ENCODE measurements around the gene PGR. TPM values are rescaled to one million over a fixed set of nuclear protein-coding genes. Genes with fewer than 3 reads are reported as not detected.

PGR gene
- polyA plus RNA-seq, 1 donor (not counting 4 experiments of a cell fraction or from before 2014, with no cell fraction given), result not detected

DNA sequence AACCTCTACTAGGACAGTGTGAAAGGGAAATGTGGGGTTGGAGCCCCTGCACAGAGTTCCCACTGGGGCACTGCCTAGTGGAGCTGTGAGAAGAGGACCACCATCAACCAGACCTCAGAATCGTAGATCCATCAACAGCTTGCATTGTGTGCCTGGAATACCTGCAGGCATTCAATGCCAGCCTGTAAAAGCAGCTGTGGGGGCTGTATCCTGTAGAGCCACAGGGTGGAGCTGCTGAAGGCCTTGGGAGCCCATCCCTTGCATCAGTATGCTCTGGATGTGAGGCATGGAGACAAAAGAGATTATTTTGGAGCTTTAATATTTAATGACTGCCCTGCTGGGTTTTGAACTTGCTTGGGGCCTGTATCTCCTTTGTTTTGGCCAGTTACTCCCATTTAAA lies 46.3 kb downstream of the PGR start:
- H3K9me1 ChIP-seq (ENCODE audit: control insufficient read depth, extremely low read depth, insufficient read depth, low read length), result no peaks in the 10 kb centered on the region
- no peak overlapping the region for H3K27ac ChIP-seq (ENCODE audit: control insufficient read depth, insufficient read depth, low read length)
- H3K4me1 ChIP-seq (ENCODE audit: control insufficient read depth, extremely low read depth, insufficient read depth, low read length), result no peaks in the 10 kb centered on the region
- no peak overlapping the region for H3K9ac ChIP-seq (ENCODE audit: control insufficient read depth, extremely low read depth, insufficient read depth, low read length)
- no peaks in the 10 kb centered on the region for H3K36me3 ChIP-seq (ENCODE audit: control insufficient read depth in 2 of 2, extremely low read depth in 1 of 2, insufficient read depth in 2 of 2, low read length in 2 of 2)
- no peaks in the 10 kb centered on the region for H3K79me2 ChIP-seq (ENCODE audit: control insufficient read depth, insufficient read depth, low read length)
- no peak for DNase-seq (ENCODE audit: low read depth, low spot score)
- H3K9me3 ChIP-seq (ENCODE audit: control insufficient read depth, low read depth, low read length), result no peaks in the 10 kb centered on the region
- TF ChIP-seq, protein P1, sequence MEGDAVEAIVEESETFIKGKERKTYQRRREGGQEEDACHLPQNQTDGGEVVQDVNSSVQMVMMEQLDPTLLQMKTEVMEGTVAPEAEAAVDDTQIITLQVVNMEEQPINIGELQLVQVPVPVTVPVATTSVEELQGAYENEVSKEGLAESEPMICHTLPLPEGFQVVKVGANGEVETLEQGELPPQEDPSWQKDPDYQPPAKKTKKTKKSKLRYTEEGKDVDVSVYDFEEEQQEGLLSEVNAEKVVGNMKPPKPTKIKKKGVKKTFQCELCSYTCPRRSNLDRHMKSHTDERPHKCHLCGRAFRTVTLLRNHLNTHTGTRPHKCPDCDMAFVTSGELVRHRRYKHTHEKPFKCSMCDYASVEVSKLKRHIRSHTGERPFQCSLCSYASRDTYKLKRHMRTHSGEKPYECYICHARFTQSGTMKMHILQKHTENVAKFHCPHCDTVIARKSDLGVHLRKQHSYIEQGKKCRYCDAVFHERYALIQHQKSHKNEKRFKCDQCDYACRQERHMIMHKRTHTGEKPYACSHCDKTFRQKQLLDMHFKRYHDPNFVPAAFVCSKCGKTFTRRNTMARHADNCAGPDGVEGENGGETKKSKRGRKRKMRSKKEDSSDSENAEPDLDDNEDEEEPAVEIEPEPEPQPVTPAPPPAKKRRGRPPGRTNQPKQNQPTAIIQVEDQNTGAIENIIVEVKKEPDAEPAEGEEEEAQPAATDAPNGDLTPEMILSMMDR (optimal IDR thresholded peaks at IDR 0.05 in 1 of 3, IDR thresholded peaks at IDR 0.05 in 1 of 3, conservative IDR thresholded peaks at IDR 0.05 in 1 of 3; ENCODE audit: extremely low read depth in 1 of 3, insufficient read depth in 2 of 3, low read length in 3 of 3), result no peak
- no peak for TF ChIP-seq EZH2 (IDR thresholded peaks at IDR 0.05; ENCODE audit: low read length)
- dilution Hi-C loops (cut with MboI; ENCODE audit: extremely low pct_ligation_motif_present, low sequenced_read_pairs), result no loop called here
- H3K4me3 ChIP-seq (ENCODE audit: control insufficient read depth in 2 of 3, extremely low read depth in 1 of 3, insufficient read depth in 2 of 3, low read depth in 1 of 3, low read length in 3 of 3), result no peak overlapping the region
- no peak overlapping the region for H3K4me2 ChIP-seq (ENCODE audit: control insufficient read depth, extremely low read depth, insufficient read depth, low read depth, low read length)
- no peaks in the 10 kb centered on the region for H3K27me3 ChIP-seq (ENCODE audit: control insufficient read depth, extremely low read depth, insufficient read depth, low read length)
- FAIRE-seq, result no peak
- H4K20me1 ChIP-seq (ENCODE audit: control insufficient read depth, extremely low read depth, insufficient read depth, low read length), result no peaks in the 10 kb centered on the region
- H2AFZ ChIP-seq (ENCODE audit: control insufficient read depth, low read length), result no peak overlapping the region

DNA sequence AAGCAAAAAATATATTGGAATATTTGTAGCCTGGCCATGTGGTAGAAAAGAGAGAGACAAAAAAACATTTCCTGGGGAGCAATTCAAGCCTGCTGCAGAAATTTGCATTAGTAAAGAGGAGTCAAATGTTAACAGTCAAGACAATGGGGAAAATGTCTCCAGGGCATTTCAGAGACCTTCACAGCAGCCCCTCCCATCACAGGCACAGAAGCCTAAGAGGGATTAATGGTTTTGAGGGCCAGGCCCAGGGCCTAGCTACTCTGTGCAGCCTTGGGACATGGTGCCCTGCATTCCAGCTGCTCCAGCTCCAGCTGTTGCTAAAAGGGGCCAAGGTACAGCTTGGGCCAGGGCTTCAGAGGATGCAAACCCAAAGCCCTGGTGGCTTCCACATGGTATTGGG lies 46.8 kb downstream of the PGR start:
- no peak overlapping the region for H3K4me2 ChIP-seq (ENCODE audit: control insufficient read depth, extremely low read depth, insufficient read depth, low read depth, low read length)
- no peaks in the 10 kb centered on the region for H4K20me1 ChIP-seq (ENCODE audit: control insufficient read depth, extremely low read depth, insufficient read depth, low read length)
- H3K27ac ChIP-seq (ENCODE audit: control insufficient read depth, insufficient read depth, low read length), result no peak overlapping the region
- dilution Hi-C loops (cut with MboI; ENCODE audit: extremely low pct_ligation_motif_present, low sequenced_read_pairs), result no loop called here
- no peak overlapping the region for H3K4me3 ChIP-seq (ENCODE audit: control insufficient read depth in 2 of 3, extremely low read depth in 1 of 3, insufficient read depth in 2 of 3, low read depth in 1 of 3, low read length in 3 of 3)
- no peaks in the 10 kb centered on the region for H3K4me1 ChIP-seq (ENCODE audit: control insufficient read depth, extremely low read depth, insufficient read depth, low read length)
- TF ChIP-seq, protein P1 (optimal IDR thresholded peaks at IDR 0.05 in 1 of 3, IDR thresholded peaks at IDR 0.05 in 1 of 3, conservative IDR thresholded peaks at IDR 0.05 in 1 of 3; ENCODE audit: extremely low read depth in 1 of 3, insufficient read depth in 2 of 3, low read length in 3 of 3), result no peak
- no peak for TF ChIP-seq EZH2 (IDR thresholded peaks at IDR 0.05; ENCODE audit: low read length)
- no peak overlapping the region for H2AFZ ChIP-seq (ENCODE audit: control insufficient read depth, low read length)
- no peaks in the 10 kb centered on the region for H3K9me1 ChIP-seq (ENCODE audit: control insufficient read depth, extremely low read depth, insufficient read depth, low read length)
- H3K27me3 ChIP-seq (ENCODE audit: control insufficient read depth, extremely low read depth, insufficient read depth, low read length), result no peaks in the 10 kb centered on the region
- no peaks in the 10 kb centered on the region for H3K79me2 ChIP-seq (ENCODE audit: control insufficient read depth, insufficient read depth, low read length)
- H3K9me3 ChIP-seq (ENCODE audit: control insufficient read depth, low read depth, low read length), result no peaks in the 10 kb centered on the region
- DNase-seq (ENCODE audit: low read depth, low spot score) (no peak), FAIRE-seq (no peak)
- no peak overlapping the region for H3K9ac ChIP-seq (ENCODE audit: control insufficient read depth, extremely low read depth, insufficient read depth, low read length)
- no peaks in the 10 kb centered on the region for H3K36me3 ChIP-seq (ENCODE audit: control insufficient read depth in 2 of 2, extremely low read depth in 1 of 2, insufficient read depth in 2 of 2, low read length in 2 of 2)
